ENCODE data around the gene DOHH. TPM values are rescaled to one million over a fixed set of nuclear protein-coding genes. Genes with fewer than 3 reads are reported as not detected.
A peak's percentile ranks its signal among the peaks of the same experiment; 100 is the strongest.
"Not testable (repeated sequence)": the region's sequence is repeated elsewhere in the genome, so short reads cannot be mapped to it uniquely, and the experiment has no call there.

DOHH gene
- total RNA-seq, 1 donor = 9.2 TPM

- DNase-seq (ENCODE audit: low read depth in 2 of 3, low spot score in 2 of 3) = no peak
These were observed 37.3 kb downstream of the DOHH start for GRCh38 chr19:3462991-3463713.

- DNase-seq (ENCODE audit: low read depth in 2 of 3, low spot score in 2 of 3) = no peak
These were observed 40.4 kb downstream of the DOHH start for GRCh38 chr19:3459965-3460582.

DNA sequence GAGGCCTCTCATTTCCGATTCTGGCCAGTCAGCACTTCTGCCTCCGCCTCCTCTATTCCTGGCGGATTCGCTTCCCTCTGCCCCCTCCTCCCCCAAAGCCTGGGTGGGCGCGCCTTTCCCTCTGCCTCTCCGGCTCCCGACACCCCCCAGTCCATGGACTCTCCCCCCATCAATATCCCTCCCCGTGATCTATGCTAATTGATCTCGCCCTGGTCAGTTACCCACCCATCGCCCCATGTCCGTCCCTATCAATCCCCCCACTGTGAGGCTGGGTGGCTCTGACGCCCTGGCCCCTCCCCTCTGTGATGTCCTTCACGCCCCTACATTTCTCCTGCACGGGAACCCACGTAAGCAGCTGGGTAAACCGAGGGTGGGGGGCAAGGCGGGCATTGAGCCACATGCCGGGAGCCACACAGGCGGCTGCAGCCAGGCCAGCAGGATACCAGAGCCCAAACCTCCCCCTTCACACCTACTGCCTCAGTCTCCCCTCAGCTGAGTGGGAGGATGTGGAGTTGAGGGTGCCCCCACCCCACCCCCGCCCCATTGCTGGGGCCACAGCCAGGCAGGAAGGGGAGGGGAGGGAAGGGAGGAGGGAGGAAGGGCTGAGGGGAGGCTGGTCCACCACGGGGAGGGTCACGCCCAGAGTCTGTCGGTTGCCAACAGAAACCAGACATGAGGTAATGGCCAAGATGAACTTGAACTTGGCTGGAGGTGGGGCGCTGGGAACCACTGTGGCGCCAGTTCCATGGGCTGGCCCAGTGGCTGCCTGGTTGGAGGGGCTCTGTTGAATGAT, 41.2 kb downstream of the DOHH start:
- peak in 2 of 3 donors; percentile 21 to 46 for DNase-seq (ENCODE audit: low read depth in 2 of 3, low spot score in 2 of 3)

- DNase-seq (ENCODE audit: low read depth in 2 of 3, low spot score in 2 of 3) = no peak
These were observed 42.0 kb downstream of the DOHH start for GRCh38 chr19:3458229-3459088.

DNA sequence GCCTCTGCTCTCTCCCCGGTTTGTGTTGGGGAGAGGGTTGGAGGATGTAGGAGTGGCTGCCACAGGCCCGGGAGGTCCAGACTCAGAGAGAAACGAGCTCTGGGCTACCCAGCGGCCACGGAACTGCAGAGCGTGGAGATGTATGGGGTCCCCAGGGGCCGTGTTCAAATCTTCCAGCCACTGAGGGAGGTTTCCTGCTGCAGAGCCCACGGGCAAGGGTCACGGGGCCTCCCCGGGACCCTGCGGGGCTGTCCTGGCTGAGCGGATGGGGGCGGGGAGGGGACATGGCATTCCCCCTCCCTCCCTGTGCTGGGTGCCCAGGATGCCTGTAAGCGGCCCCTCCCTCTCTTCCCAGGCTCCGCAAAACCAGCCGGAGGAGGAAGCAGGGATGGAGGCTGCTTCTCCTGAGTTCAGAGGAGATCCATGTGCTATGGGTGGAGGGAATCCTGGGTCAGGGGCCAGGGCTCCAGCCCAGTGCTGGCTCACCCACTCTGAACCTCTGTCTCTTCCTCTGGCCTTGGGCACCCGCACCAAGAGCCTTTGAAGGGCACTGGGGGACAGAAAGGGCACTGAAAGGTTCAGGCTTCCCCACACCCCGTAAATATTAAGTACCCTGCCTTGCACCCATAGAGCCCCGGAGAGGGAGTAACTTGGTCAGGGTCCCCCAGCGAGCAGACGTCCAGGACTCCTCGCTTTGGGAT, 42.8 kb downstream of the DOHH start:
- no peak for DNase-seq (ENCODE audit: low read depth in 2 of 3, low spot score in 2 of 3)

GRCh38 chr19:3456925-3457527, 43.4 kb downstream of the DOHH start:
- no peak for DNase-seq (ENCODE audit: low read depth in 2 of 3, low spot score in 2 of 3)

DNA sequence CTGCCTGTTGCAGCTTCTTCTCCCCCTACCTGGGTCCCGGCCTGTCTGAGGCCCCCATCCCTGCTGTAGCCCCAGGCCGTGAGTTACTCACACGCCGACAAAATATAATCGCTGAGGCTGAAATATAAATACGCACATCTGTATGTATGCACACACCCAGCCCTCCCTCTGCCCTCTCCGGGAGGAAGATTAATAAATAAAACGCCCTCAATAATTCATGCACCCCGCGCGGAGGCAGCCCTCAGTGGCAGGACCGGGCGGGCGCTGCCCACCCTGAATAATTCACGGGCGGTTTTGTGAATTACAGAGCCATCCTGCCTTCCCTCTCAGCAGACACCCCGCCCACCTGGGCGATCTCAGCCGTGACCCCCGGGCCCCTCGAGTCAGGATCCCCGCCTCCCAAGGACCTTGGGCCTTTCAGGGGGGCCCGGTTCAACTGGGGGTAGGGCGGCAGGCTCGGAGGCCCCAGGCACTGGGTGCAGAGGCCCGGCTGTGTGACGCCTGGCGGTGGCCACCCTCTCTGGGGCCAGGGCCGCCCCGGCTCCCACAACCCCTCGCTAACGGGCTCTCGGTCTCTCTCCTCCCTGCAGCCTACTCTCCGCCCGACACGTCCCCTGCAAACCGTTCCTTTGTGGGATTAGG, 44.4 kb downstream of the DOHH start:
- no peak for DNase-seq (ENCODE audit: low read depth in 2 of 3, low spot score in 2 of 3)

- DNase-seq (ENCODE audit: low read depth in 2 of 3, low spot score in 2 of 3) = no peak
These were observed 45.0 kb downstream of the DOHH start for GRCh38 chr19:3455393-3455955.

DNA sequence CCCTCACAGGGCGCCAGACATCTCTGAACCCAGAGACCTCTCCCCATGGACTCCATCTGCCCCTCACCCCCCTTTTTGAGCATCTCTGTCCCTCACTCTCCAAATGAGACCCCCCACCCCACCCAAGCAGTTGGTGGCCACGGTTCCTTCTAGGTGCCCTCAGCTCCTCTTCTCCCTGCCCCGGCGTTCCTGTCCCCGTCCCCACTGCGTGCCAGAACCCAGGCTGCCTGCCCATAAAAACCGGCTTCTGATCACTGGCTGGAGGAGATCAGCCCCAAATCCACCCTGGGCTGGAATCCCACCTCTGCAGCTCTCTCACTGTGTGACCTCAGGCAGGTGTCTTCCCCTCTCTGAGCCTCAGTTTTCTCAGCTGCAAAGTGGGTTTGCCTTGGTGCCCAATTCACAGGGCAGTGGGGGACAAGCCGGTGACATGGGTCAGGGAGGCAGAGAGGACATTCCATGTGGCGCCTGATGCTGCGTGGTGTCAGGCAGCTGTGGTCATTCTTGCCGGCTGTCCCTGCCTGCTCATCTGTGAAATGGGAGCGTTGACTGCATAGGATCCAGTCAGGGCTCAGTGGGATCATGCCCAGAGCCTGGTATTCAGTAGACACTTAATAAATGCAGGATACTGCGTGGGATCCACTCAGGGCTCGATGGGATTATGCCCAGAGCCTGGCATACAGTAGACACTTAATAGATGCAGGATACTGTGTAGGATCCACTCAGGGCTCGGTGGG, 45.6 kb downstream of the DOHH start:
- no peak for DNase-seq (ENCODE audit: low read depth in 2 of 3, low spot score in 2 of 3)

DNA sequence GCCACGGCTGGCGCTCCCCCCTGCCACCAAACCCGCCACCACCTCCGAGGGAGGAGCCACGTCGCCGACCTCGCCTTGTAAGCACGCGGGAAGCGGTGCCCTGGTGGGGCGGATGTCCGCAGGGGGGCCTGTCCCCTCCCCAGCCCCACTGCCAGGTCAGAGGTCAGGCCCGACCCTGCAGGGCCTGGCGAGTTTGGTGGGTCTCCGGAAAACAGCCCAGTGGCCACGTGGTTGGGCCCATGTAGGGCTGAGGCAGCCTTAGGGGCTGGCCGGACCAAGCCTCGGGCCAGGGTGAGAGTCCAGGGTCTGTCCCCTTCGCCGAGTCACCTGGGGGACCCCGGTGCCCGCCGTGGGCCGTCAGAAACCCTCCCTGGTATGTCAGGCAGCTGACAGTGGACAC, 46.6 kb downstream of the DOHH start:
- DNase-seq (ENCODE audit: low read depth in 2 of 3, low spot score in 2 of 3) = no peak

- not testable (repeated sequence) for DNase-seq (ENCODE audit: low read depth in 2 of 3, low spot score in 2 of 3)
These were observed 47.6 kb downstream of the DOHH start for GRCh38 chr19:3452942-3453214.

DNA sequence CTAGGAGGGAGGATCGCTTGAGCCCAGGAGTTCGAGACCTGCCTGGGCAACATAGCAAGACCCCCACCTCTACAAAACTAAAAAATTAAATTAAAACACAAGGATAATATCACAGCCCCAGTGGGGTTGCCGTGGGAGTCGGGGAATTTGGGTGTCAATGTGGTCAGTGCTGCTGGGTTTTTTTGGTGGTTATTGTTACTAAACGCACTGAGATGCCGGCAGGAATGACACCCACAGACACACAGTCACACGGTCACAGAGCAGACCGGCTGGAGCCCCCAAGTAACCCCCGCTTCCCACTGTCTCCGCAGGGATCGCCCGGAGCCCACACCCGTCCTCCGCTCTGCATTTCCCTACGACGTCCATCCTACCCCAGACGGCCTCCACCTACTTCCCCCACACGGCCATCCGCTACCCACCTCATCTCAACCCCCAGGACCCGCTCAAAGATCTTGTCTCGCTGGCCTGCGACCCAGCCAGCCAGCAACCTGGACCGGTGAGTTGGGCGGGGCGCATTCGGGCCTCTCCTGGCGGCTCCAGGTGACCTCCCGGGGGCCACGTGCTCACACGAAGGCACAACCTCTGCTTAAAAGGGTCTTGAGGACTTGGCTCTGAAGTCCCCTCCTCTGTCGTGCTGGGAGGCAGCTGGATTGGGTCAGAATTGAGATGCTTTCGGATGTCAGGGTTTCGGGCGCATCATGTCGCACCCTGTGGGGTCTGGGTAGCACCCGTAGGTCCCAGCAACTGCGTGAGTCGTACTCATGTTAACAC, 48.1 kb downstream of the DOHH start:
- no peak for DNase-seq (ENCODE audit: low read depth in 2 of 3, low spot score in 2 of 3)

DNA sequence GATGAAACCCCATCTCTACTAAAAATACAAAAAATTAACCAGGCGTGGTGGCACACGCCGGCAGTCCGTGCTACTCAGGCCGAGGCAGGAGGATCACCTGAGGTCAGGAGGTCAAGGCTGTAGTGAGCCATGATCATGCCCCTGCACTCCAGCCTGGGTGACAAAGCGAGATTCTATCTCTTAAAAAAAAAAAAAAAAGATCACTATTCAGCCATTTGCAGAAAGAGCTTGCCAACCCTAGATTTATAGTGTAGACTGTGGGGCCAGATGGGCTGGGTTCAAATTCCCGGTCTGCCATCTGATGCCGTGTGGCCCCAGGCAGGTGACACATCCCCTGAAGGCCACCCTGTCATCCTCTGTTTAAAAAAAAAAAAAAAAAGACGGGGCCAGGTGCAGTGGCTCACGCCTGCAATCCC, 49.0 kb downstream of the DOHH start:
- no peak for DNase-seq (ENCODE audit: low read depth in 2 of 3, low spot score in 2 of 3)

DNA sequence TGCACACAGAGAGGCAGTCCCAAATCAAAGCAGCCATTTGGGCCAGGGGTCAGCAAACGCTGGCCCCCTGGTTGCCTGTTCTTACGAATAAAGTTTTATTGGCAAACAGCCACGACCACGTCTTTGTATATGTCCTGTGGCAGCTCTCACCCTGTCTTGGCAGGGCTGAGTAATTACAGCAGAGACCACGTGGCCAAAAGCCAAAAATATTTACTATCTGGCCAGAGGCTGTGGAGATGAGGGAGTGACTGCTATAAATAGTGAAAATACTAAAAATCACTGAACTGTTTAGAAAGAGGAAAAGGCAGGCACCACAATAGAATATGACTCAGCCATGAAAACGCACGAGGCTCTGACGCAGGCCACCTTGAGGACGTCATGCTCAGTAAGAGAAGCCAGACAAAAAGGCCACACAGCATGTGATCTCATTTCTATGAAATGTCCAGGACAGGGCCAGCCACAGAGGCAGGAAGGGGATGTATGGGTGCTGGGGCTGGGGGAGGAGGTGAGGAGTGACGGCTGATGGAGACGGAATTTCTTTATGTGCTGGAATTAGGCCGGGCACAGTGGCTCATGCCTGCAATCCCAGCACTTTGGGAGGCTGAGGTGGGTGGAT, 49.6 kb downstream of the DOHH start:
- no peak for DNase-seq (ENCODE audit: low read depth in 2 of 3, low spot score in 2 of 3)

GRCh38 chr19:3448616-3449334, 51.7 kb downstream of the DOHH start:
- no peak for DNase-seq (ENCODE audit: low read depth in 2 of 3, low spot score in 2 of 3)

GRCh38 chr19:3446657-3447056, 53.8 kb downstream of the DOHH start:
- DNase-seq (ENCODE audit: low read depth in 2 of 3, low spot score in 2 of 3) = not testable (repeated sequence)

Measured in hematopoietic multipotent progenitor cell (in vitro differentiated cells).